ENCODE results near the gene TRMT61B. TPM values are rescaled to one million over a fixed set of nuclear protein-coding genes. Genes with fewer than 3 reads are reported as not detected.
A peak's percentile ranks its signal among the peaks of the same experiment; 100 is the strongest.

The TRMT61B gene
- total RNA-seq, 1 experiment from 2014 or later: 24.0 TPM

GRCh38 chr2:28904802-28905457, 34.8 kb upstream of the TRMT61B start:
- POLR2A ChIA-PET: no interaction called here
- peaks cover 11% of the 10 kb centered on the region for H3K4me1 Mint-ChIP-seq
- no peak for TF ChIP-seq ZNF416 (CRISPR knock-in tag; IDR thresholded peaks at IDR 0.05)
- TF ChIP-seq E2F5 (CRISPR knock-in tag; IDR thresholded peaks at IDR 0.05): no peak
- TF ChIP-seq AFF4 (CRISPR knock-in tag; IDR thresholded peaks at IDR 0.05; ENCODE audit: borderline replicate concordance): no peak
- no peak for TF ChIP-seq ETV6 (CRISPR knock-in tag; IDR thresholded peaks at IDR 0.05)
- no peak for TF ChIP-seq ZNF232 (CRISPR knock-in tag; IDR thresholded peaks at IDR 0.05)
- TF ChIP-seq TP53 (CRISPR knock-in tag; IDR thresholded peaks at IDR 0.05): no peak
- no peak for TF ChIP-seq HMGXB4 (CRISPR knock-in tag; IDR thresholded peaks at IDR 0.05)
- no peak for TF ChIP-seq PRRX2 (CRISPR knock-in tag; IDR thresholded peaks at IDR 0.05)
- TF ChIP-seq ZNF425 (CRISPR knock-in tag; conservative IDR thresholded peaks at IDR 0.05): no peak
- no peak for TF ChIP-seq ZNF263 (CRISPR knock-in tag; IDR thresholded peaks at IDR 0.05; ENCODE audit: low read depth)
- no peak for TF ChIP-seq CDX4 (CRISPR knock-in tag; IDR thresholded peaks at IDR 0.05; ENCODE audit: borderline replicate concordance)
- no peak for TF ChIP-seq EMX1 (CRISPR knock-in tag; IDR thresholded peaks at IDR 0.05)
- no peak for TF ChIP-seq ZNF396 (CRISPR knock-in tag; IDR thresholded peaks at IDR 0.05; ENCODE audit: borderline replicate concordance)
- no peak for TF ChIP-seq SMAD3 (CRISPR knock-in tag; IDR thresholded peaks at IDR 0.05; ENCODE audit: borderline replicate concordance)
- ATAC-seq: no peak
- H3K9me3 Mint-ChIP-seq: no peaks in the 10 kb centered on the region
- H3K27me3 Mint-ChIP-seq (ENCODE audit: low read depth): no peaks in the 10 kb centered on the region
- no peak overlapping the region for H3K4me3 Mint-ChIP-seq
- no peak for DNase-seq (ENCODE audit: low spot score)
- CTCF ChIA-PET: no interaction called here
- H3K27ac Mint-ChIP-seq: no peak overlapping the region
- H3K36me3 Mint-ChIP-seq: peaks cover 74% of the 10 kb centered on the region

- H3K4me3 Mint-ChIP-seq: no peak overlapping the region
- H3K9me3 Mint-ChIP-seq: no peaks in the 10 kb centered on the region
- ATAC-seq: no peak
- ChIA-PET POLR2A (no interaction called here), CTCF (no interaction called here)
- peaks cover 16% of the 10 kb centered on the region for H3K4me1 Mint-ChIP-seq
- H3K27ac Mint-ChIP-seq: peak overlapping the region; percentile 19; the same call in 1 of the 2 replicates
- no peaks in the 10 kb centered on the region for H3K27me3 Mint-ChIP-seq (ENCODE audit: low read depth)
- no peak for DNase-seq (ENCODE audit: low spot score)
- H3K36me3 Mint-ChIP-seq: peaks cover 68% of the 10 kb centered on the region
- TF ChIP-seq ZNF416 (CRISPR knock-in tag; IDR thresholded peaks at IDR 0.05): no peak
- TF ChIP-seq NFE2L1 (CRISPR knock-in tag; IDR thresholded peaks at IDR 0.05): no peak
- no peak for TF ChIP-seq ETV6 (CRISPR knock-in tag; IDR thresholded peaks at IDR 0.05)
- no peak for TF ChIP-seq MYBL2 (CRISPR knock-in tag; IDR thresholded peaks at IDR 0.05)
- no peak for TF ChIP-seq ZNF671 (CRISPR knock-in tag; IDR thresholded peaks at IDR 0.05)
- TF ChIP-seq FOXP4 (CRISPR knock-in tag; IDR thresholded peaks at IDR 0.05): no peak
- no peak for TF ChIP-seq E2F4 (CRISPR knock-in tag; IDR thresholded peaks at IDR 0.05; ENCODE audit: borderline replicate concordance, low read depth)
- no peak for TF ChIP-seq PREB (CRISPR knock-in tag; IDR thresholded peaks at IDR 0.05; ENCODE audit: borderline replicate concordance)
- TF ChIP-seq GTF2I (CRISPR knock-in tag; conservative IDR thresholded peaks at IDR 0.05): no peak
Observed at GRCh38 chr2:28904295-28904694, 34.2 kb upstream of the TRMT61B start.
